WTC11 (cell line): ENCODE measurements around the gene ARHGEF28.

ENCODE experiments used
- CREB1 ChIP-seq: sonication (generic); formaldehyde crosslinking; IDR thresholded peaks from 2 replicates; pipeline ENCODE4 v1.8.0; 2023; ENCODE audit warnings: mild to moderate bottlenecking, missing genetic modification reagents
- CTCF ChIP-seq: fragments of 200-600 bp; IDR thresholded peaks from 2 replicates; pipeline ENCODE4 v1.8.0; 2022; ENCODE audit warnings: antibody characterized with exemption
- NR2C2 ChIP-seq: sonication (generic); formaldehyde crosslinking; IDR thresholded peaks from 2 replicates; pipeline ENCODE4 v1.8.0; 2022; ENCODE audit warnings: mild to moderate bottlenecking, missing genetic modification reagents

GRCh38 chr5:73822278-73822988, 196.4 kb downstream of the ARHGEF28 start:
- no peak for TF ChIP-seq CTCF
- TF ChIP-seq NR2C2, result no peak
- TF ChIP-seq CREB1 (CRISPR knock-in tag), result no peak
